ENCODE results near the gene DENND4A. TPM values are rescaled to one million over a fixed set of nuclear protein-coding genes. Genes with fewer than 3 reads are reported as not detected.

The DENND4A gene
- total and polyA plus RNA-seq, 2 donors (not counting 1 experiment from before 2014, with no cell fraction given) = 24.4 to 103 TPM

DNA sequence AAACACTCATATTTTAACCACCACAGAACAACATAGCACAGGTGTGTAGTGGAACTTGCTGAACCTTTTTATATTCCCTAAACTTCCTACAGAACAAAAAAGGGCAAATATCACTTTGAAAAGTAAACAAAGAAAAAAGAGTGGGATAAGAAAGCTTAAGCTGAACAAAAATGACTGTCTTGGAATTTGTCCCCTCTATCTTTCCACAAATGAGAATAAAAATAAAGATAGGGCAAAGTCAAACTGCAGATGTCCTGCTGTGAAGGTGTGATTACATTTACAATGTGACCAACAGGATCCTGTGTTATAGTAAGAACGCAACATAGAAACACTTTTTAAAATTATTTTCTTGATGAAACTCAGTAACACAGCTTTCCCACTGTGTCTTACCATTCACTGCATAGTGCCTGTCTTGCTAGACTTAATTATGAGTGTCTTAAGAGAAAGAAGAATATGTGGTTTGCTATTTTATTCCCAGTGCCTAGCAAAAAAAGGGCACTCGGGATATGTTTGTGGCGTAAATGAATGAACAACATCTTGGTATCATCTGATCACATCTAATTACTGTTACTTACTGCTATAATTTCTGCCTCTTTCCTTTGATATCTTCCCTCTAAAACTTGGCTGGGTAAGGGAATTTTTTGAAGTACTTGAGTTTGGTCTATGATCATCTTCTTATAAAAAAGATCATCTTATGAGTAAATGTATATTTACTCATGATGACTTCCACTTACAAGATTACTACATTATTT lies 67.5 kb downstream of the DENND4A start:
- Histone ChIP-seq H3K4me1 (ENCODE audit: control insufficient read depth in 2 of 2, insufficient read depth in 2 of 2, low read length in 2 of 2) (no peaks in the 10 kb centered on the region), H2AFZ (ENCODE audit: insufficient read depth, low read depth, low read length, poor library complexity, severe bottlenecking) (no peak overlapping the region), H3K36me3 (replicated peaks in 1 of 2; ENCODE audit: control extremely low read depth in 1 of 2, control insufficient read depth in 1 of 2, extremely low read depth in 1 of 2, insufficient read depth in 2 of 2, low read length in 1 of 2) (peaks cover 3 to 67% of the 10 kb centered on the region in 2 experiments), H3K9ac (ENCODE audit: low read length) (no peak overlapping the region), H3K9me3 (ENCODE audit: control extremely low read depth in 1 of 3, control insufficient read depth in 2 of 3, insufficient read depth in 1 of 3, low read length in 2 of 3) (no peaks in the 10 kb centered on the region), H3K4me3 (ENCODE audit: control extremely low read depth in 1 of 5, extremely low read depth in 1 of 5, insufficient read depth in 1 of 5, low read depth in 2 of 5, low read length in 4 of 5) (no peak overlapping the region), H3K27ac (ENCODE audit: low read length in 2 of 2) (no peak overlapping the region), H3K4me2 (replicated peaks; ENCODE audit: low read depth, low read length, poor library complexity, severe bottlenecking) (no peak overlapping the region), H3K79me2 (ENCODE audit: control insufficient read depth, insufficient read depth, low read length) (peaks cover 6% of the 10 kb centered on the region), H3K27me3 (replicated peaks in 1 of 4; ENCODE audit: control extremely low read depth in 1 of 4, control insufficient read depth in 3 of 4, insufficient read depth in 4 of 4, low read length in 3 of 4) (no peaks in the 10 kb centered on the region), H4K20me1 (ENCODE audit: control insufficient read depth, insufficient read depth, low read length, poor library complexity, severe bottlenecking) (no peaks in the 10 kb centered on the region)
- ChIA-PET POLR2A (interaction anchor here (0.6 kb wide), 1 partner anchor 98 kb away, joined by 3 read pairs; no protein-coding TSS in a partner anchor), CTCF (interaction anchor here (0.7 kb wide), 2 partner anchors 132 to 1292 kb away, joined by 3 read pairs; no protein-coding TSS in a partner anchor)
- intact Hi-C loops (cut with micrococcal nuclease) = no loop called here
- DNase-seq (no peak), ATAC-seq (ENCODE audit: low read depth) (no peak)
- no peaks in the 10 kb centered on the region for H3K27me3 Mint-ChIP-seq
- TF ChIP-seq EZH2 (IDR thresholded peaks at IDR 0.05; ENCODE audit: borderline replicate concordance, insufficient read depth, low read depth, low read length, poor library complexity, severe bottlenecking) (no peak), CTCF (IDR thresholded peaks at IDR 0.05) (no peak)
- no peak overlapping the region for H3K4me3 Mint-ChIP-seq
- no peak overlapping the region for H3K27ac Mint-ChIP-seq
- no CpG with 5 or more reads among the region's 3 CpGs for WGBS (ENCODE audit: insufficient coverage)
- no peaks in the 10 kb centered on the region for H3K4me1 Mint-ChIP-seq
- H3K9me3 Mint-ChIP-seq (ENCODE audit: insufficient read depth) = no peaks in the 10 kb centered on the region

GRCh38 chr15:65723876-65724275 lies 68.2 kb downstream of the DENND4A start:
- POLR2A ChIA-PET = interaction anchor here (0.6 kb wide), 1 partner anchor 98 kb away, joined by 3 read pairs; no protein-coding TSS in a partner anchor
- Histone ChIP-seq H3K79me2 (ENCODE audit: control insufficient read depth, insufficient read depth, low read length) (peaks cover 8% of the 10 kb centered on the region), H3K4me3 (ENCODE audit: control extremely low read depth in 1 of 5, extremely low read depth in 1 of 5, insufficient read depth in 1 of 5, low read depth in 2 of 5, low read length in 4 of 5) (no peak overlapping the region), H4K20me1 (ENCODE audit: control insufficient read depth, insufficient read depth, low read length, poor library complexity, severe bottlenecking) (no peaks in the 10 kb centered on the region), H3K27me3 (replicated peaks in 1 of 4; ENCODE audit: control extremely low read depth in 1 of 4, control insufficient read depth in 3 of 4, insufficient read depth in 4 of 4, low read length in 3 of 4) (no peaks in the 10 kb centered on the region), H3K27ac (ENCODE audit: low read length in 2 of 2) (no peak overlapping the region), H3K36me3 (replicated peaks in 1 of 2; ENCODE audit: control extremely low read depth in 1 of 2, control insufficient read depth in 1 of 2, extremely low read depth in 1 of 2, insufficient read depth in 2 of 2, low read length in 1 of 2) (peaks cover 2 to 65% of the 10 kb centered on the region in 2 experiments), H3K9me3 (ENCODE audit: control extremely low read depth in 1 of 3, control insufficient read depth in 2 of 3, insufficient read depth in 1 of 3, low read length in 2 of 3) (no peaks in the 10 kb centered on the region), H2AFZ (ENCODE audit: insufficient read depth, low read depth, low read length, poor library complexity, severe bottlenecking) (no peak overlapping the region), H3K9ac (ENCODE audit: low read length) (no peak overlapping the region), H3K4me2 (replicated peaks; ENCODE audit: low read depth, low read length, poor library complexity, severe bottlenecking) (no peak overlapping the region), H3K4me1 (ENCODE audit: control insufficient read depth in 2 of 2, insufficient read depth in 2 of 2, low read length in 2 of 2) (no peaks in the 10 kb centered on the region)
- Mint-ChIP-seq H3K27ac (no peak overlapping the region), H3K4me3 (no peak overlapping the region), H3K27me3 (no peaks in the 10 kb centered on the region), H3K4me1 (no peaks in the 10 kb centered on the region), H3K9me3 (ENCODE audit: insufficient read depth) (no peaks in the 10 kb centered on the region)
- 93% methylated on average over 2 of the region's 5 CpGs for WGBS (ENCODE audit: insufficient coverage)
- DNase-seq (no peak), ATAC-seq (ENCODE audit: low read depth) (no peak)
- CTCF ChIA-PET = interaction anchor here (0.7 kb wide), 1 partner anchor 1291 kb away, joined by 3 read pairs; no protein-coding TSS in a partner anchor
- TF ChIP-seq EZH2 (IDR thresholded peaks at IDR 0.05; ENCODE audit: borderline replicate concordance, insufficient read depth, low read depth, low read length, poor library complexity, severe bottlenecking) = no peak
- intact Hi-C loops (cut with micrococcal nuclease) = no loop called here
